MCF 10A (cell line): ENCODE data around the gene AJAP1. TPM values are rescaled to one million over a fixed set of nuclear protein-coding genes. Genes with fewer than 3 reads are reported as not detected.

Experiments used
- BruUV-seq: library from RNA; stranded (reverse); fragments of 400-500 nt; replicated peaks from 2 replicates; lab custom pipeline; 2021; lab: Mats Ljungman, UMichigan
- CTCF ChIA-PET: fragments of 300-600 bp; sonication (Branson Sonifier 250); formaldehyde crosslinking; extraction: SDS; loops from one replicate; lab custom pipeline; 2021; ENCODE audit warnings: antibody characterized with exemption, inconsistent platforms; lab: Yijun Ruan, JAX
- POLR2A ChIA-PET: fragments of 300-600, 350-650 bp; sonication (Branson Sonifier 250); formaldehyde crosslinking; extraction: SDS; loops from one replicate; lab custom pipeline; 2020; ENCODE audit warnings: antibody characterized with exemption, inconsistent platforms; lab: Yijun Ruan, JAX
- DNase-seq: peaks from one replicate; pipeline ENCODE4 v3.0.0-alpha.2; 2018; ENCODE audit not compliant: unreplicated experiment
- H3K27ac Mint-ChIP-seq: one replicate; pipeline ENCODE4 v1.8.0; 2022; ENCODE audit warnings: mild to moderate bottlenecking, low read depth, mixed read lengths; ENCODE audit not compliant: unreplicated experiment
- H3K27me3 Mint-ChIP-seq: one replicate; pipeline ENCODE4 v1.8.0; 2022; ENCODE audit warnings: mixed read lengths; ENCODE audit not compliant: insufficient read depth, unreplicated experiment
- H3K36me3 Mint-ChIP-seq: one replicate; pipeline ENCODE4 v1.8.0; 2022; ENCODE audit warnings: mild to moderate bottlenecking, moderate library complexity, mixed read lengths; ENCODE audit not compliant: insufficient read depth, unreplicated experiment
- H3K4me1 Mint-ChIP-seq: one replicate; pipeline ENCODE4 v1.8.0; 2022; ENCODE audit warnings: mixed read lengths; ENCODE audit not compliant: insufficient read depth, unreplicated experiment
- H3K4me3 Mint-ChIP-seq: one replicate; pipeline ENCODE4 v1.8.0; 2022; ENCODE audit warnings: mild to moderate bottlenecking, moderate library complexity, mixed read lengths; ENCODE audit not compliant: unreplicated experiment
- H3K9me3 Mint-ChIP-seq: one replicate; pipeline ENCODE4 v1.8.0; 2022; ENCODE audit warnings: mixed read lengths; ENCODE audit not compliant: unreplicated experiment
- intact Hi-C: fragments of 100-400 bp; cut with micrococcal nuclease; formaldehyde crosslinking; loops from 2 replicates; pipeline ENCODE4 v1.14.1; 2022
- total RNA-seq: library from RNA; stranded (reverse); gene quantifications from 2 replicates; pipeline ENCODE4 v1.2.3, GENCODE V29; 2022
- TF ChIP-seq, protein P1 (sequence below): fragments of 200-600 bp; IDR thresholded peaks from one replicate; pipeline ENCODE4 v1.8.0; 2022; ENCODE audit warnings: antibody characterized with exemption, mild to moderate bottlenecking; ENCODE audit not compliant: unreplicated experiment

Gene AJAP1
- total RNA-seq, 1 experiment from 2014 or later: not detected

DNA sequence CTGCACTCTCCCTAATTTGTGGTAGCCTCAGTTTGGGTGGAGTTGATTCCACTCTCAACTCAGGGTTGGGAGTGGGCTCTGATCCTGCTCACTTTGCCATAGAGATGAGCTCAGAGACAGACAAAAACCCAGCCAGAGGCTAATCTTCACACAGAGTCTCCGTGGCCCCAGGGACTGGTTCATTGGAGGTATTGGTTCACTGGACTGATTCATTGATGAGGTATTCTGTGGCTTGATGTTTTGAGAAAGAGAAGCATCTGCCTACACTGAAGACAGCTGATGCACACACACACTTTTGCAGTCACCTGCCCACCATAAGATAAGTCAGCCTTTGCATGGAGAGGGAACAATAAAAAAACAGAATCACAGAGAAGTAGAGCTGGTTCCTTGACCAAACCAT is 183.8 kb downstream of the AJAP1 start:
- TF ChIP-seq, protein P1, sequence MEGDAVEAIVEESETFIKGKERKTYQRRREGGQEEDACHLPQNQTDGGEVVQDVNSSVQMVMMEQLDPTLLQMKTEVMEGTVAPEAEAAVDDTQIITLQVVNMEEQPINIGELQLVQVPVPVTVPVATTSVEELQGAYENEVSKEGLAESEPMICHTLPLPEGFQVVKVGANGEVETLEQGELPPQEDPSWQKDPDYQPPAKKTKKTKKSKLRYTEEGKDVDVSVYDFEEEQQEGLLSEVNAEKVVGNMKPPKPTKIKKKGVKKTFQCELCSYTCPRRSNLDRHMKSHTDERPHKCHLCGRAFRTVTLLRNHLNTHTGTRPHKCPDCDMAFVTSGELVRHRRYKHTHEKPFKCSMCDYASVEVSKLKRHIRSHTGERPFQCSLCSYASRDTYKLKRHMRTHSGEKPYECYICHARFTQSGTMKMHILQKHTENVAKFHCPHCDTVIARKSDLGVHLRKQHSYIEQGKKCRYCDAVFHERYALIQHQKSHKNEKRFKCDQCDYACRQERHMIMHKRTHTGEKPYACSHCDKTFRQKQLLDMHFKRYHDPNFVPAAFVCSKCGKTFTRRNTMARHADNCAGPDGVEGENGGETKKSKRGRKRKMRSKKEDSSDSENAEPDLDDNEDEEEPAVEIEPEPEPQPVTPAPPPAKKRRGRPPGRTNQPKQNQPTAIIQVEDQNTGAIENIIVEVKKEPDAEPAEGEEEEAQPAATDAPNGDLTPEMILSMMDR: no peak
- BruUV-seq: no TSS peak
- peak; percentile 15 for DNase-seq
- H3K9me3 Mint-ChIP-seq: peaks cover 46% of the 10 kb centered on the region
- no peaks in the 10 kb centered on the region for H3K4me1 Mint-ChIP-seq
- ChIA-PET POLR2A (no interaction called here), CTCF (no interaction called here)
- intact Hi-C loops: no loop called here
- peaks cover 9% of the 10 kb centered on the region for H3K36me3 Mint-ChIP-seq
- no peaks in the 10 kb centered on the region for H3K27me3 Mint-ChIP-seq
- H3K4me3 Mint-ChIP-seq: no peak overlapping the region
- H3K27ac Mint-ChIP-seq: no peak overlapping the region
